ENCODE results near the gene LRP8.

LRP8 gene

GRCh38 chr1:53365437-53366063, 37.7 kb upstream of the LRP8 start:
- Histone ChIP-seq H3K9me2 (replicated peaks; ENCODE audit: low read depth, low read length) (no peaks in the 10 kb centered on the region), H3K36me3 (ENCODE audit: insufficient read depth, low read length) (no peaks in the 10 kb centered on the region), H3K4me1 (ENCODE audit: insufficient read depth, low read length, poor library complexity, severe bottlenecking) (peaks cover 6% of the 10 kb centered on the region), H3K79me2 (ENCODE audit: insufficient read depth, low read length) (no peaks in the 10 kb centered on the region), H3K4me3 (ENCODE audit: low read length, poor library complexity, severe bottlenecking) (no peak overlapping the region), H3K4me2 (ENCODE audit: low read depth, low read length, poor library complexity, severe bottlenecking) (no peak overlapping the region), H3K27me3 (ENCODE audit: insufficient read depth, low read length, poor library complexity, severe bottlenecking) (no peaks in the 10 kb centered on the region), H3F3A (ENCODE audit: low read depth) (no peaks in the 10 kb centered on the region), H3K9ac (ENCODE audit: low read depth, low read length, poor library complexity, severe bottlenecking) (no peak overlapping the region), H4K20me1 (ENCODE audit: insufficient read depth, low read length, poor library complexity, severe bottlenecking) (no peaks in the 10 kb centered on the region), H3K9me3 (ENCODE audit: insufficient read depth, low read depth, low read length) (no peaks in the 10 kb centered on the region), H2AFZ (ENCODE audit: low read length) (no peak overlapping the region)
- no peak for TF ChIP-seq EZH2phosphoT487 (IDR thresholded peaks at IDR 0.05; ENCODE audit: borderline replicate concordance)
- no peak for TF ChIP-seq CTCF (conservative IDR thresholded peaks at IDR 0.05; ENCODE audit: low read length)

- Histone ChIP-seq H2AFZ (ENCODE audit: low read length) (no peak overlapping the region), H4K20me1 (ENCODE audit: insufficient read depth, low read length, poor library complexity, severe bottlenecking) (no peaks in the 10 kb centered on the region), H3F3A (ENCODE audit: low read depth) (no peaks in the 10 kb centered on the region), H3K9me3 (ENCODE audit: insufficient read depth, low read depth, low read length) (no peaks in the 10 kb centered on the region), H3K27me3 (ENCODE audit: insufficient read depth, low read length, poor library complexity, severe bottlenecking) (no peaks in the 10 kb centered on the region), H3K79me2 (ENCODE audit: insufficient read depth, low read length) (no peaks in the 10 kb centered on the region), H3K4me3 (ENCODE audit: low read length, poor library complexity, severe bottlenecking) (no peak overlapping the region), H3K9me2 (replicated peaks; ENCODE audit: low read depth, low read length) (no peaks in the 10 kb centered on the region), H3K4me1 (ENCODE audit: insufficient read depth, low read length, poor library complexity, severe bottlenecking) (peaks cover 1% of the 10 kb centered on the region), H3K9ac (ENCODE audit: low read depth, low read length, poor library complexity, severe bottlenecking) (no peak overlapping the region), H3K36me3 (ENCODE audit: insufficient read depth, low read length) (no peaks in the 10 kb centered on the region), H3K4me2 (ENCODE audit: low read depth, low read length, poor library complexity, severe bottlenecking) (no peak overlapping the region)
- no peak for TF ChIP-seq EZH2phosphoT487 (IDR thresholded peaks at IDR 0.05; ENCODE audit: borderline replicate concordance)
- peak; percentile 26; the same call in 1 of the 2 replicates for TF ChIP-seq CTCF (conservative IDR thresholded peaks at IDR 0.05; ENCODE audit: low read length)
Observed at GRCh38 chr1:53362851-53363642, 35.2 kb upstream of the LRP8 start.

- Histone ChIP-seq H3F3A (ENCODE audit: low read depth) (no peaks in the 10 kb centered on the region), H3K4me3 (ENCODE audit: low read length, poor library complexity, severe bottlenecking) (no peak overlapping the region), H3K36me3 (ENCODE audit: insufficient read depth, low read length) (no peaks in the 10 kb centered on the region), H3K4me2 (ENCODE audit: low read depth, low read length, poor library complexity, severe bottlenecking) (no peak overlapping the region), H3K4me1 (ENCODE audit: insufficient read depth, low read length, poor library complexity, severe bottlenecking) (no peaks in the 10 kb centered on the region), H3K79me2 (ENCODE audit: insufficient read depth, low read length) (no peaks in the 10 kb centered on the region), H3K9ac (ENCODE audit: low read depth, low read length, poor library complexity, severe bottlenecking) (no peak overlapping the region), H2AFZ (ENCODE audit: low read length) (no peak overlapping the region), H4K20me1 (ENCODE audit: insufficient read depth, low read length, poor library complexity, severe bottlenecking) (no peaks in the 10 kb centered on the region), H3K9me3 (ENCODE audit: insufficient read depth, low read depth, low read length) (no peaks in the 10 kb centered on the region), H3K27me3 (ENCODE audit: insufficient read depth, low read length, poor library complexity, severe bottlenecking) (no peaks in the 10 kb centered on the region), H3K9me2 (replicated peaks; ENCODE audit: low read depth, low read length) (no peaks in the 10 kb centered on the region)
- TF ChIP-seq EZH2phosphoT487 (IDR thresholded peaks at IDR 0.05; ENCODE audit: borderline replicate concordance): no peak
- no peak for TF ChIP-seq CTCF (conservative IDR thresholded peaks at IDR 0.05; ENCODE audit: low read length)
Observed at GRCh38 chr1:53362270-53362669, 34.4 kb upstream of the LRP8 start.
